ENCODE data around the gene CAMTA1. TPM values are rescaled to one million over a fixed set of nuclear protein-coding genes. Genes with fewer than 3 reads are reported as not detected.

The CAMTA1 gene
- total RNA-seq, 1 experiment from 2014 or later = 69.5 TPM

DNA sequence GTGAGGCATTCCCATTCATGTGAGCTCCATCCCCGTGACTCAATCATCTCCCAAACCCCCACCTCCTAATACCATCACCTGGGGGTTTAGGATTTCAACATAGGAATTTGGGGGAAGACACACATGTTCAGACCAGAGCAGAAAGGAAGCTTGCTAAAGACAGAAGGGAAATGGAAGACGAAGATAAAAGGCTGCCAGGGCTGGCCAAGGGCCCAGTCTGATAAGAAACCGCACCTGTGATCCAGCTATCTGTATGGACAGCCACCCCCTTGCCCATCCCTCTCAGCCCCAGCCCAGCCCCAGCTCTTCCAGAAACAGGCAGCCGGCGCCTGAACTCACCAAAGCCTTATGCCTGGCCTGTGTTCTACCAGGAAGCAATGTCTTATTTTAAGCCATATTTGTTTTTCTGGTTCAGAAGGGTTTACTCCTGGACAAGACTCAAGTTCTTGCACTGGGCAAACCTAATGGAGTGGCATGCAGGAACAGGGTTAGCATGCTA, 787.4 kb downstream of the CAMTA1 start:
- Histone ChIP-seq H3K4me2 (ENCODE audit: low read length) (no peak overlapping the region), H3K9me3 (ENCODE audit: control insufficient read depth in 1 of 2, insufficient read depth in 1 of 2, low read depth in 1 of 2, low read length in 2 of 2) (no peaks in the 10 kb centered on the region; a peak in 1 of 4 replicates), H3K4me1 (ENCODE audit: control insufficient read depth in 1 of 2, insufficient read depth in 2 of 2, low read length in 2 of 2) (no peaks in the 10 kb centered on the region), H3K79me2 (ENCODE audit: insufficient read depth, low read length) (no peaks in the 10 kb centered on the region), H4K20me1 (ENCODE audit: insufficient read depth) (no peaks in the 10 kb centered on the region), H3K9me2 (ENCODE audit: insufficient read depth) (no peaks in the 10 kb centered on the region), H3K36me3 (ENCODE audit: control insufficient read depth in 1 of 2, insufficient read depth in 2 of 2, low read length in 2 of 2) (no peaks in the 10 kb centered on the region), H3K27ac (ENCODE audit: low read depth, low read length) (no peak overlapping the region), H3K27me3 (ENCODE audit: insufficient read depth, low read length) (no peaks in the 10 kb centered on the region), H3K4me3 (replicated peaks in 1 of 2; ENCODE audit: low read depth in 1 of 2, low read length in 2 of 2) (no peak overlapping the region), H3K9ac (ENCODE audit: low read length) (no peak overlapping the region), H2AFZ (ENCODE audit: low read depth, low read length, poor library complexity, severe bottlenecking) (no peak overlapping the region)
- POLR2A ChIA-PET = interaction anchor here (0.5 kb wide), 1 partner anchor 418 kb away, joined by 3 read pairs; no protein-coding TSS in a partner anchor
- no TSS peak for BruUV-seq (replicated peaks)
- CTCF ChIA-PET = no interaction called here
- RAD21 ChIA-PET (ENCODE audit: low non-redundant PET in 1 of 2, low total read pairs in 2 of 2, uncharacterized antibody in 2 of 2, unreplicated experiment in 2 of 2) = no interaction called here
- intact Hi-C loops (cut with micrococcal nuclease) = no loop called here
- TF ChIP-seq FOSL1 (IDR thresholded peaks at IDR 0.05; ENCODE audit: low read depth) = no peak
- no peak for TF ChIP-seq EZH2 (IDR thresholded peaks at IDR 0.05)
- TF ChIP-seq SRF (IDR thresholded peaks at IDR 0.05; ENCODE audit: low read depth) = no peak
- TF ChIP-seq, protein P1, sequence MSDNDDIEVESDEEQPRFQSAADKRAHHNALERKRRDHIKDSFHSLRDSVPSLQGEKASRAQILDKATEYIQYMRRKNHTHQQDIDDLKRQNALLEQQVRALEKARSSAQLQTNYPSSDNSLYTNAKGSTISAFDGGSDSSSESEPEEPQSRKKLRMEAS (IDR thresholded peaks at IDR 0.05) = no peak
- no peak for TF ChIP-seq ZNF274 (IDR thresholded peaks at IDR 0.05; ENCODE audit: low read depth, low read length)
- no peak for TF ChIP-seq RAD21 (IDR thresholded peaks at IDR 0.05; ENCODE audit: low read depth)
- DNase-seq (ENCODE audit: low read depth, low spot score) = no peak
- ATAC-seq = no peak

DNA sequence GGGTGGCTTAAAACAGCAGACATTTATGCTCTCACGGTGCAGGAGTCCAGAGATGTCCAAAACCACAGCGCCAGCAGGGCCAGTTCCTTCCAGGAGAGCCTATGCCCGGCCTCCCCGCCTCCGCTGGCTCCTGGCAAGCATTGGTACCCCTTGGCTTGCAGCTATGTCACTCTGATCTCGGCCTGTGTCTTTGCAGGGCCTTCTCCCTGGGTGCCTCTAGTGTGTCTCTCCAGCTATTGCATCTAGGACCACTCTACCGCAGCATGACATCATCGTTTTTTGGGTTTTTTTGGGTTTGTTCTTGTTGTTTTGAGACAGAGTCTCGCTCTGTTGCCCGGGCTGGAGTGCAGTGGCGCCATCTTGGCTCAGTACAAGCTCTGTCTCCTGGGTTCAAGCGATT, 788.2 kb downstream of the CAMTA1 start:
- Histone ChIP-seq H2AFZ (ENCODE audit: low read depth, low read length, poor library complexity, severe bottlenecking) (no peak overlapping the region), H4K20me1 (ENCODE audit: insufficient read depth) (no peaks in the 10 kb centered on the region), H3K4me1 (ENCODE audit: control insufficient read depth in 1 of 2, insufficient read depth in 2 of 2, low read length in 2 of 2) (no peaks in the 10 kb centered on the region), H3K9me3 (ENCODE audit: control insufficient read depth in 1 of 2, insufficient read depth in 1 of 2, low read depth in 1 of 2, low read length in 2 of 2) (no peaks in the 10 kb centered on the region; a peak in 1 of 4 replicates), H3K36me3 (ENCODE audit: control insufficient read depth in 1 of 2, insufficient read depth in 2 of 2, low read length in 2 of 2) (no peaks in the 10 kb centered on the region), H3K4me2 (ENCODE audit: low read length) (no peak overlapping the region), H3K9me2 (ENCODE audit: insufficient read depth) (no peaks in the 10 kb centered on the region), H3K4me3 (replicated peaks in 1 of 2; ENCODE audit: low read depth in 1 of 2, low read length in 2 of 2) (no peak overlapping the region), H3K27me3 (ENCODE audit: insufficient read depth, low read length) (no peaks in the 10 kb centered on the region), H3K9ac (ENCODE audit: low read length) (no peak overlapping the region), H3K79me2 (ENCODE audit: insufficient read depth, low read length) (no peaks in the 10 kb centered on the region), H3K27ac (ENCODE audit: low read depth, low read length) (no peak overlapping the region)
- POLR2A ChIA-PET = no interaction called here
- CTCF ChIA-PET = no interaction called here
- BruUV-seq (replicated peaks) = no TSS peak
- intact Hi-C loops (cut with micrococcal nuclease) = no loop called here
- RAD21 ChIA-PET (ENCODE audit: low non-redundant PET in 1 of 2, low total read pairs in 2 of 2, uncharacterized antibody in 2 of 2, unreplicated experiment in 2 of 2) = no interaction called here
- no peak for DNase-seq (ENCODE audit: low read depth, low spot score)
- no peak for TF ChIP-seq SP1 (IDR thresholded peaks at IDR 0.05; ENCODE audit: low read depth)
- no peak for TF ChIP-seq ZNF274 (IDR thresholded peaks at IDR 0.05; ENCODE audit: low read depth, low read length)
- TF ChIP-seq RAD21 (IDR thresholded peaks at IDR 0.05; ENCODE audit: low read depth) = no peak
- TF ChIP-seq, protein P2, sequence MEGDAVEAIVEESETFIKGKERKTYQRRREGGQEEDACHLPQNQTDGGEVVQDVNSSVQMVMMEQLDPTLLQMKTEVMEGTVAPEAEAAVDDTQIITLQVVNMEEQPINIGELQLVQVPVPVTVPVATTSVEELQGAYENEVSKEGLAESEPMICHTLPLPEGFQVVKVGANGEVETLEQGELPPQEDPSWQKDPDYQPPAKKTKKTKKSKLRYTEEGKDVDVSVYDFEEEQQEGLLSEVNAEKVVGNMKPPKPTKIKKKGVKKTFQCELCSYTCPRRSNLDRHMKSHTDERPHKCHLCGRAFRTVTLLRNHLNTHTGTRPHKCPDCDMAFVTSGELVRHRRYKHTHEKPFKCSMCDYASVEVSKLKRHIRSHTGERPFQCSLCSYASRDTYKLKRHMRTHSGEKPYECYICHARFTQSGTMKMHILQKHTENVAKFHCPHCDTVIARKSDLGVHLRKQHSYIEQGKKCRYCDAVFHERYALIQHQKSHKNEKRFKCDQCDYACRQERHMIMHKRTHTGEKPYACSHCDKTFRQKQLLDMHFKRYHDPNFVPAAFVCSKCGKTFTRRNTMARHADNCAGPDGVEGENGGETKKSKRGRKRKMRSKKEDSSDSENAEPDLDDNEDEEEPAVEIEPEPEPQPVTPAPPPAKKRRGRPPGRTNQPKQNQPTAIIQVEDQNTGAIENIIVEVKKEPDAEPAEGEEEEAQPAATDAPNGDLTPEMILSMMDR (IDR thresholded peaks at IDR 0.05 in 2 of 3, conservative IDR thresholded peaks at IDR 0.05 in 1 of 3; ENCODE audit: borderline replicate concordance in 1 of 3, insufficient read depth in 1 of 3, low read depth in 2 of 3, low read length in 2 of 3) = no peak
- no peak for TF ChIP-seq EZH2phosphoT487 (IDR thresholded peaks at IDR 0.05; ENCODE audit: borderline replicate concordance)
- no peak for TF ChIP-seq YY1 (IDR thresholded peaks at IDR 0.05; ENCODE audit: extremely low read depth, insufficient replicate concordance, low read depth, low read length)
- no peak for TF ChIP-seq EZH2 (IDR thresholded peaks at IDR 0.05)
- TF ChIP-seq, protein P1 (IDR thresholded peaks at IDR 0.05) = no peak
- no peak for TF ChIP-seq ELF1 (IDR thresholded peaks at IDR 0.05; ENCODE audit: borderline replicate concordance, low read depth)
- no peak for ATAC-seq

Data from HCT116 (cell line).